PC-9 (cell line): ENCODE measurements around the gene AGBL4.

Source experiments
- EZH2 ChIP-seq: fragments of 200-600 bp; sonication (generic); IDR thresholded peaks from 2 replicates; pipeline ENCODE4 v1.8.0; 2017; ENCODE audit warnings: antibody characterized with exemption, low read depth
- TF ChIP-seq, protein P1 (sequence below): fragments of 200-600 bp; sonication (generic); conservative IDR thresholded peaks from 2 replicates; pipeline ENCODE4 v1.6.1; 2017; ENCODE audit warnings: mixed run types, antibody characterized with exemption, mild to moderate bottlenecking, moderate library complexity

DNA sequence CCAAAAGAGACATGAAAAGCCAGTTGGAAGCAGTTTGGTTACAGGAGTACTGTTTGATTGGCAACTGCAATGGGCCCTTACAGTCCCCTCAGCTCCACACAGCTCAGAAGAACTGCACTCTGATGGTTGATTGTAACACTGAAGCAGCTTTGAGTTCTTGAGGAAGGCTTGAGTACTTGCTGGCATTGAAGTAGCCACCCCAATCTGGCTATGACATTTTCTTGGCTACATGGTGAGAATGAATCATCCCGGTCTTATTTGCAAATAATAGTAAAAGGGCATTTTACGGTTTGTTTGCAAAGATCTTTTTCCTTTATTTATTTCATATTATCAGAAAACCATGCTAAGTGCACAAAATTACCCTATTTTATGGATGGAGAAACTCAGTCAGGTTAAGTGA, 1087.3 kb downstream of the AGBL4 start:
- TF ChIP-seq, protein P1, sequence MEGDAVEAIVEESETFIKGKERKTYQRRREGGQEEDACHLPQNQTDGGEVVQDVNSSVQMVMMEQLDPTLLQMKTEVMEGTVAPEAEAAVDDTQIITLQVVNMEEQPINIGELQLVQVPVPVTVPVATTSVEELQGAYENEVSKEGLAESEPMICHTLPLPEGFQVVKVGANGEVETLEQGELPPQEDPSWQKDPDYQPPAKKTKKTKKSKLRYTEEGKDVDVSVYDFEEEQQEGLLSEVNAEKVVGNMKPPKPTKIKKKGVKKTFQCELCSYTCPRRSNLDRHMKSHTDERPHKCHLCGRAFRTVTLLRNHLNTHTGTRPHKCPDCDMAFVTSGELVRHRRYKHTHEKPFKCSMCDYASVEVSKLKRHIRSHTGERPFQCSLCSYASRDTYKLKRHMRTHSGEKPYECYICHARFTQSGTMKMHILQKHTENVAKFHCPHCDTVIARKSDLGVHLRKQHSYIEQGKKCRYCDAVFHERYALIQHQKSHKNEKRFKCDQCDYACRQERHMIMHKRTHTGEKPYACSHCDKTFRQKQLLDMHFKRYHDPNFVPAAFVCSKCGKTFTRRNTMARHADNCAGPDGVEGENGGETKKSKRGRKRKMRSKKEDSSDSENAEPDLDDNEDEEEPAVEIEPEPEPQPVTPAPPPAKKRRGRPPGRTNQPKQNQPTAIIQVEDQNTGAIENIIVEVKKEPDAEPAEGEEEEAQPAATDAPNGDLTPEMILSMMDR = no peak
- no peak for TF ChIP-seq EZH2
